ENCODE measurements around the gene KIRREL3. TPM values are rescaled to one million over a fixed set of nuclear protein-coding genes. Genes with fewer than 3 reads are reported as not detected.

Gene KIRREL3
- total RNA-seq, 1 donor from 2014 or later: 0.82 TPM

- no peak for DNase-seq (ENCODE audit: low read depth, low spot score)
- TF ChIP-seq, protein P1, sequence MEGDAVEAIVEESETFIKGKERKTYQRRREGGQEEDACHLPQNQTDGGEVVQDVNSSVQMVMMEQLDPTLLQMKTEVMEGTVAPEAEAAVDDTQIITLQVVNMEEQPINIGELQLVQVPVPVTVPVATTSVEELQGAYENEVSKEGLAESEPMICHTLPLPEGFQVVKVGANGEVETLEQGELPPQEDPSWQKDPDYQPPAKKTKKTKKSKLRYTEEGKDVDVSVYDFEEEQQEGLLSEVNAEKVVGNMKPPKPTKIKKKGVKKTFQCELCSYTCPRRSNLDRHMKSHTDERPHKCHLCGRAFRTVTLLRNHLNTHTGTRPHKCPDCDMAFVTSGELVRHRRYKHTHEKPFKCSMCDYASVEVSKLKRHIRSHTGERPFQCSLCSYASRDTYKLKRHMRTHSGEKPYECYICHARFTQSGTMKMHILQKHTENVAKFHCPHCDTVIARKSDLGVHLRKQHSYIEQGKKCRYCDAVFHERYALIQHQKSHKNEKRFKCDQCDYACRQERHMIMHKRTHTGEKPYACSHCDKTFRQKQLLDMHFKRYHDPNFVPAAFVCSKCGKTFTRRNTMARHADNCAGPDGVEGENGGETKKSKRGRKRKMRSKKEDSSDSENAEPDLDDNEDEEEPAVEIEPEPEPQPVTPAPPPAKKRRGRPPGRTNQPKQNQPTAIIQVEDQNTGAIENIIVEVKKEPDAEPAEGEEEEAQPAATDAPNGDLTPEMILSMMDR (conservative IDR thresholded peaks at IDR 0.05): no peak
- no peaks in the 10 kb centered on the region for H3K36me3 Mint-ChIP-seq (ENCODE audit: low read depth)
- H3K4me1 Mint-ChIP-seq: peaks cover 15% of the 10 kb centered on the region
- H3K27me3 Mint-ChIP-seq (ENCODE audit: low read depth): no peaks in the 10 kb centered on the region
- H3K27ac Mint-ChIP-seq (ENCODE audit: unreplicated experiment): no peak overlapping the region
- no peak overlapping the region for H3K4me3 Mint-ChIP-seq
- H3K9me3 Mint-ChIP-seq: peaks cover 3% of the 10 kb centered on the region
Measured at GRCh38 chr11:126945319-126945718, 55.3 kb downstream of the KIRREL3 start.

DNA sequence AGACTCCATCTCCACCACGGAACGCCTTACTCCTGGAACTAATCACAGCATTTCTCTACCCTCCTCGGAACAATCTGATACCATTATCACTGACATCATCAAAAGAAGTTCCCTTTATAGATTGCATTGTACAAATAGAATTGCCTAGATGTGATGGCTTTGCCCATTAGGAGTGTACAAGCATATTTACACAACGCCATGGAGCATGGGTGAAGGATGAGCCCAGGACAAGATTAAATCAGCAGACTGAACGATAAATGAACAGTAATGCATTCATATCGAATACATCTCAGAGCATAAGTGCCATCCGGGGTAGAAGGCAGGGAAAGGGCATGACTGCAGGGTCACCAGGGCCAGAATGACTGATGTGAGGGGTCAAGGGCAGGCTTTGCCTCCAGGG lies 57.3 kb downstream of the KIRREL3 start:
- no peak for DNase-seq (ENCODE audit: low read depth, low spot score)
- H3K4me3 Mint-ChIP-seq: no peak overlapping the region
- H3K4me1 Mint-ChIP-seq: peaks cover 11% of the 10 kb centered on the region
- no peaks in the 10 kb centered on the region for H3K36me3 Mint-ChIP-seq (ENCODE audit: low read depth)
- peaks cover 3% of the 10 kb centered on the region for H3K9me3 Mint-ChIP-seq
- peak overlapping the region; percentile 44 for H3K27ac Mint-ChIP-seq (ENCODE audit: unreplicated experiment)
- TF ChIP-seq, protein P1 (conservative IDR thresholded peaks at IDR 0.05): no peak
- no peaks in the 10 kb centered on the region for H3K27me3 Mint-ChIP-seq (ENCODE audit: low read depth)

GRCh38 chr11:126942146-126942545 lies 58.4 kb downstream of the KIRREL3 start:
- DNase-seq (ENCODE audit: low read depth, low spot score): no peak
- Mint-ChIP-seq H3K27me3 (ENCODE audit: low read depth) (no peaks in the 10 kb centered on the region), H3K4me3 (no peak overlapping the region), H3K36me3 (ENCODE audit: low read depth) (no peaks in the 10 kb centered on the region), H3K9me3 (peaks cover 3% of the 10 kb centered on the region), H3K27ac (ENCODE audit: unreplicated experiment) (no peak overlapping the region), H3K4me1 (peaks cover 11% of the 10 kb centered on the region)
- TF ChIP-seq, protein P1 (conservative IDR thresholded peaks at IDR 0.05): no peak

DNA sequence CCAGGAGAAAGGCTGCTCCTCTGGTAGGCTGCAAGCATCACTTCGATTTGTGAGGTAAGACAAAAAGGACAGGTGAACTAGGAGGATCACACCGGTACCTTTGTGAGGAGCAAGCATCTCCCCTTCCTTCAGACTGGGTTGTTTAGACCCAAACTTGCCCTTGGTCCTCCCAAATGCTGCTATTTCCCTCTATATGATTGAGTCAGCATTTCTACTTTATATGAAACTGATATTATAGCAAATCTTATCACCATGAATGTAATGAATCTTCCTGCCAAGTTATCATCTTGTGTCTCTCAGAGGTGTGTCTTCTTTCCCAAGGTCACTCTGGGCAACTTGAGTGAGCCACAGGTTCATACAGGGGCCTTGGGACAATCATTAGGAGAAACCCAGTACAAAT lies 61.0 kb downstream of the KIRREL3 start:
- Mint-ChIP-seq H3K4me3 (no peak overlapping the region), H3K27ac (ENCODE audit: unreplicated experiment) (no peak overlapping the region), H3K4me1 (peaks cover 4% of the 10 kb centered on the region), H3K36me3 (ENCODE audit: low read depth) (peaks cover 7% of the 10 kb centered on the region), H3K27me3 (ENCODE audit: low read depth) (no peaks in the 10 kb centered on the region), H3K9me3 (peaks cover 8% of the 10 kb centered on the region)
- DNase-seq (ENCODE audit: low read depth, low spot score): no peak
- TF ChIP-seq, protein P1 (conservative IDR thresholded peaks at IDR 0.05): no peak

GRCh38 chr11:126938718-126939117 lies 61.9 kb downstream of the KIRREL3 start:
- no peak overlapping the region for H3K27ac Mint-ChIP-seq (ENCODE audit: unreplicated experiment)
- peaks cover 8% of the 10 kb centered on the region for H3K9me3 Mint-ChIP-seq
- no peak for DNase-seq (ENCODE audit: low read depth, low spot score)
- TF ChIP-seq, protein P1 (conservative IDR thresholded peaks at IDR 0.05): no peak
- no peaks in the 10 kb centered on the region for H3K27me3 Mint-ChIP-seq (ENCODE audit: low read depth)
- peaks cover 7% of the 10 kb centered on the region for H3K36me3 Mint-ChIP-seq (ENCODE audit: low read depth)
- no peak overlapping the region for H3K4me3 Mint-ChIP-seq
- H3K4me1 Mint-ChIP-seq: peaks cover 4% of the 10 kb centered on the region

Data from neural crest cell (in vitro differentiated cells).